8988T (cell line): ENCODE results near the gene SLC35B2.
A peak's percentile ranks its signal among the peaks of the same experiment; 100 is the strongest.
"Not testable (repeated sequence)": the region's sequence is repeated elsewhere in the genome, so short reads cannot be mapped to it uniquely, and the experiment has no call there.

ENCODE experiments used
- DNase-seq: peaks from one replicate; pipeline ENCODE4 v3.0.0; 2011

Gene SLC35B2

GRCh38 chr6:44232676-44233566 lies 24.4 kb downstream of the SLC35B2 start:
- no peak for DNase-seq

GRCh38 chr6:44231426-44231825 lies 25.9 kb downstream of the SLC35B2 start:
- DNase-seq = not testable (repeated sequence)

DNA sequence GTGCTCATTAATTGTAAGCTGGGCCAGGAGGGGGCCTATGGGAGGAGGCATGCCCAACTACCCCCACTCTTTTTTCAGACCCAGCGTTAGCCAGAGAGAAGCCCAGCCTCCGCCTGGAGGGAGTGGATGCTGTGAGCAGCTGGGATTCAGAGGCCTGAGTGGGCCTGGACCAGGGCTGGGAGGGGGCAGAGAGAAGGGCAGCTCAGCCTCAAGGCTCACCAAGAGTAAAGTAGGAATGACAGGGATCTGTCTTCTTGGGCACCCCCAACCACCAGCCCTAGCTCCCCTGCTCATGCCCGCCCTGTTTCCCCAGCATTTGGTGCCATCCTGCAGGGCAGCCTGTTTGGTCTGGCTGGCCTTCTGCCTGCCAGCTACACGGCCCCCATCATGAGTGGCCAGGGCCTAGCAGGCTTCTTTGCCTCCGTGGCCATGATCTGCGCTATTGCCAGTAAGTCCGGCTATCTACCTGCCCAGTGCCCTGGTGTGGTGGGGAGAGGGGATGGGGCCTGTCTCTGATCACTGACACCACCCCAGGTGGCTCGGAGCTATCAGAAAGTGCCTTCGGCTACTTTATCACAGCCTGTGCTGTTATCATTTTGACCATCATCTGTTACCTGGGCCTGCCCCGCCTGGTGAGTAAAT lies 27.2 kb downstream of the SLC35B2 start:
- DNase-seq = no peak

GRCh38 chr6:44229376-44230033 lies 27.8 kb downstream of the SLC35B2 start:
- DNase-seq = no peak

- DNase-seq = no peak
Measured at GRCh38 chr6:44228836-44229235, 28.5 kb downstream of the SLC35B2 start.

GRCh38 chr6:44228433-44228832 lies 28.9 kb downstream of the SLC35B2 start:
- no peak for DNase-seq

DNA sequence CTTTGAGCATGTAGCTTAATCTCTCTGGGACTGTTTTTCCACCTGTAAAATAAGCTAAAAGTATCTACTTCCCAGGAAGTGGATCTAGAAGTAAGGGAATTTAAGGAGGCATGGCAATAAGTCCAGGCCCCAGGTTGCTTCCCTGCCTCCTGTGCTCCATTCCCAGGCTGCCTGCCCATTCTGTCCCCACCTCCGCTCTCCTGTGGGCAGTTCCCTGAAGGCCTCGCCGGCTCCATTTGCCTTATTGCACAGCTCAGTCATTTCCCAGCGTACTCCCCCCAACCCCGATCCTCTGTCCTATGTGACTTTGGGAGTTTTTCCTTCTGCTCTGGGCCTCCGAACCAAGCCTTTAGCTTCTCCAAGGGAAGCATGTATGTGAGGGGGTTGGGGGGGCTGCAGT lies 29.3 kb downstream of the SLC35B2 start:
- DNase-seq = no peak

- no peak for DNase-seq
Measured at GRCh38 chr6:44227148-44227793, 30.1 kb downstream of the SLC35B2 start.

DNA sequence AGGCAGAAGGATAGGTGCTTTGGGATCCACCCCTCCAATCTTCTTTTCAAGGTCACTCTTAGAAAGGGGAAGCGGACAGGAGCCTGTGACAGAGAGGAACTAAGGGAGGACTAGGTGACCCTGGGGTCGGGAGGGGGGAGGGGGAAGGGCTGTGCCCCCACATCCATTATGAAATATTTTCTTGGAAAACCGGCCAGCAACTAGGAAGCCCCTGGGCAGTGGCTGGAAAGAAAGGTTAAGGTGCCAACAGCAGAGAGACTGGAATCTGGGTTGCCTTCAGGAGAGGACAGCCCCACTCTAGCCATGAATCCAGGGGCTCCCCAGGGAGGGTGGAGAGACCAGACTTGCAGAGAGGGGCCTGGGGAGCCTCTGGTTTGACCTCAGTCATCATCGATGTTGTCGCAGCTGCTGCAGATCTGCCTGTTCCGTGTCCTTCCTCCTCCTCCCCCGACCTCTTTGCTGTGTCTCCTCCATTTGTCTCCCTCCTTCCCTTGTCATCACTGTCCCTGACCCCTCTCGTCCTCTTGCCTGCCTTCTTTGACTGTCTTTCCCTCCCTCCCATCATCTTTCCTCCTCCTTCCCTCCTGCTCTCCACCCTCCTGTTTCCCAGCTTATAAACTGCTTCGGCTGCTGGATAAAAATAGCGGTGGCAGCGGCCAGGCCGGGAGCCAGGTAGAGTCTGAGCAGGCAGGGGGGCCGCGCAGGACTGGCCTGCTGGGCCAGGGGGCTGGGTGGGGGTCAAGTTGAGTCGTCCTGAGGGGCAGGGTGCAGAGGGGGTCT lies 30.8 kb downstream of the SLC35B2 start:
- DNase-seq = no peak

DNA sequence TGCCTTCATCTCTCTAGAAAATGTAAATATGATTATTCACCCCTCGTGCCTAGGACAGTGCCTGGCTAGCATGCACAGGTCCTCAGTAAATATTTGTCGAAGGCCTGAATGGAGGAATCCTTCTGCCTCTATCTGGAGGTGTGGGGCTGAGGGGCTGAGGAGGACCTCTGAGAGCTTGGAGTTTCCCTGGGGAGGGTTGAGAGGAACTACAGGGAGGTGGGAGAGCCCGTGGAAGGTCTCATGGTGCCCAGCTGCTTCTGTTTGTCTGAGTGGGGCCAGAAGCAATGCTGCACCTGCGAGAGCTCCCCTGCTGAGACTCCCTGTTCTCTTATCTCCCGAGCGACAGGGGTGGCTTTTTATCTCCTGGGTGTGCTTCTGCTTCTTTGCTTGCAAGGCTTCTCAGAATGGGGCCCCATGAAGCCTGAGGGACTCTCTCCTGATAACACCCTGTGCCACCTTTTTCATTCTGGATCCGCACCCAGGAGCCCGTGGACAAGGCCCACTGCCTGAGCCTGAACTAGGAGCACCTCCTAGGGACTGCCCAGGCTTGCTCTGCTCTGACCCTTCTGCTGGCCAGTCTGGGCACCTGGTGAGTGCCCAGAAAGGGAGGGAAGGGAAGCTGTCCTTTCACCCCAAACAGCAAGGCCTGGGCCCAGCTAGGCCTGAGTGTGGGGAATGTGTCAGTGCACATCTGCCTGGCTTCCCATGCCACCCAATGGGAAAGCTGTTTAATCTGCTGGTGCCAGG lies 31.6 kb downstream of the SLC35B2 start:
- DNase-seq = no peak

DNA sequence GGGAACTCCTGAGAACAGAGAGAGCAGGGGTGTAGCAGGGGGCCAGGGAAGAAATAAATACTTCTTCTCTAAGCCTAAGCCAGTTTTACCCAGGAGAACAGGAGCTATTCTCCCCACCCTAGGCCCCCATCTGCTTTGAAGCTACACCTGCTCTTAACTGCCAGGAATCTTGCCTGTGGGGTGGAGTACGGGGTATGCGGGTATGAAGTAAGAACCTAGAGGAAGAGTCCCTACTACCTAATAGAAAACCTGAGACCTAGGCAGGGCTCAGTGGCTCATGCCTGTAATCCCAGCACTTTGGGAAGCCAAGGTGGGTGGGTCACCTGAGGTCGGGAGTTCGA lies 32.4 kb downstream of the SLC35B2 start:
- no peak for DNase-seq

GRCh38 chr6:44224029-44224964 lies 33.0 kb downstream of the SLC35B2 start:
- DNase-seq = peak; percentile 70

GRCh38 chr6:44223319-44224028 lies 33.9 kb downstream of the SLC35B2 start, which contains the start of gene SLC29A1:
Gene SLC29A1, plus strand, starts transcription at chr6:44223595. Its CDS starts 3,719 bp downstream, at chr6:44227314.
- peak; percentile 97 for DNase-seq

GRCh38 chr6:44222486-44223318 lies 34.6 kb downstream of the SLC35B2 start:
- peak; percentile 78 for DNase-seq

GRCh38 chr6:44221961-44222335 lies 35.4 kb downstream of the SLC35B2 start:
- no peak for DNase-seq

- peak; percentile 88 for DNase-seq
Measured at GRCh38 chr6:44221291-44221960, 35.9 kb downstream of the SLC35B2 start.

DNA sequence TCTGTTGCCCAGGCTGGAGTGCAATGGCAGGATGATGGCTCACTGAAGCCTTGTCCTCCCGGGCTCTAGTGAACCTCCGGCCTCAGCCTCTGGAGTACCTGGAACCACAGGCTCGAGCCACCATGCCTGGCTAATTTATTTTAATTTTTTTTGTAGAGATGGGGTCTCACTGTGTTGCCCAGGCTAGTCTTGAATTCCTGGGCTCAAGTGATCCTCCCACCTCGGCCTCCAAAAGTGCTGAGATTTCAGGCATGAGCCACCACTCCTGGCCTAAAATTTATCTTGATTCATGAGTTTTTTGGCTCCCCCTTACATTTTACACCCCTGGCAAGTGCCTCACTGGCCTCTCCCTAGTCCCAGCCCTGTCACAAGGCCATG lies 36.4 kb downstream of the SLC35B2 start:
- no peak for DNase-seq
